Thyroid gland (tissue), 4 donors: ENCODE results near the gene ALOXE3.
"Not testable (repeated sequence)": the region's sequence is repeated elsewhere in the genome, so short reads cannot be mapped to it uniquely, and the experiment has no call there.

Experiments
- CTCF ChIP-seq, 6 experiments: fragments of 200-600 bp in 3 of 6; fragments of 450-650 bp in 3 of 6; sonication (generic) in 3 of 6; IDR thresholded peaks; one replicate each; pipeline ENCODE4 v1.5.1; 2016 to 2019; ENCODE audit warnings: antibody characterized with exemption in 6 of 6, mild to moderate bottlenecking in 2 of 6, inconsistent platforms in 1 of 6, moderate library complexity in 1 of 6
- POLR2A ChIP-seq, 2 donors: fragments of 450-650 bp; IDR thresholded peaks; one replicate each; pipeline ENCODE4 v1.6.1; 2017; ENCODE audit warnings: antibody characterized with exemption in 2 of 2, mild to moderate bottlenecking in 2 of 2, moderate library complexity in 1 of 2

GRCh38 chr17:8077939-8078338 is 40.4 kb downstream of the ALOXE3 start:
- TF ChIP-seq CTCF, POLR2A (IDR thresholded peaks at IDR 0.05): not testable (repeated sequence)
